Measurements from ENCODE around the gene ADGRV1.
"Not testable (repeated sequence)": the region's sequence is repeated elsewhere in the genome, so short reads cannot be mapped to it uniquely, and the experiment has no call there.

The ADGRV1 gene

GRCh38 chr5:90747693-90748092, 189.1 kb downstream of the ADGRV1 start:
- no peak for DNase-seq

GRCh38 chr5:90759119-90759518, 200.5 kb downstream of the ADGRV1 start:
- no peak for DNase-seq

- DNase-seq = no peak
These were observed 209.1 kb downstream of the ADGRV1 start for GRCh38 chr5:90767710-90768109.

GRCh38 chr5:90770006-90770541, 211.5 kb downstream of the ADGRV1 start:
- DNase-seq = not testable (repeated sequence)

- no peak for DNase-seq
These were observed 219.4 kb downstream of the ADGRV1 start for GRCh38 chr5:90777959-90778358.

GRCh38 chr5:90783460-90784333, 225.1 kb downstream of the ADGRV1 start:
- peak; percentile 3 to 19 for DNase-seq

GRCh38 chr5:90786756-90787155, 228.2 kb downstream of the ADGRV1 start:
- no peak for DNase-seq

GRCh38 chr5:90792725-90793124, 234.1 kb downstream of the ADGRV1 start:
- DNase-seq = no peak

GRCh38 chr5:90793183-90793582, 234.6 kb downstream of the ADGRV1 start:
- DNase-seq = no peak

- DNase-seq = not testable (repeated sequence)
These were observed 238.3 kb downstream of the ADGRV1 start for GRCh38 chr5:90796919-90797318.

- DNase-seq = not testable (repeated sequence)
These were observed 241.5 kb downstream of the ADGRV1 start for GRCh38 chr5:90800082-90800481.

- not testable (repeated sequence) for DNase-seq
These were observed 241.9 kb downstream of the ADGRV1 start for GRCh38 chr5:90800515-90800914.

GRCh38 chr5:90802474-90803317, 244.1 kb downstream of the ADGRV1 start:
- peak in 1 of 2 experiments; percentile 1 for DNase-seq

GRCh38 chr5:90803381-90803780, 244.8 kb downstream of the ADGRV1 start:
- DNase-seq = no peak

- DNase-seq = no peak
These were observed 245.3 kb downstream of the ADGRV1 start for GRCh38 chr5:90803876-90804275.

- DNase-seq = no peak
These were observed 248.9 kb downstream of the ADGRV1 start for GRCh38 chr5:90807496-90807895.

GRCh38 chr5:90809311-90810056, 250.9 kb downstream of the ADGRV1 start:
- no peak for DNase-seq

- no peak for DNase-seq
These were observed 251.6 kb downstream of the ADGRV1 start for GRCh38 chr5:90810211-90810610.

- DNase-seq = no peak
These were observed 254.8 kb downstream of the ADGRV1 start for GRCh38 chr5:90813392-90813791.

- DNase-seq = not testable (repeated sequence)
These were observed 263.5 kb downstream of the ADGRV1 start for GRCh38 chr5:90822062-90822461.

GRCh38 chr5:90824436-90824835, 265.8 kb downstream of the ADGRV1 start:
- no peak for DNase-seq

- DNase-seq = no peak
These were observed 271.5 kb downstream of the ADGRV1 start for GRCh38 chr5:90830058-90830457.

GRCh38 chr5:90833753-90834152, 275.2 kb downstream of the ADGRV1 start:
- DNase-seq = no peak
